Fibroblast of upper back skin (primary cell): Measurements from ENCODE around the gene SLC35F4.

Experiments used
- DNase-seq: peaks from one replicate; pipeline ENCODE4 v3.0.0-alpha.2; 2013

Gene SLC35F4

GRCh38 chr14:57848353-57848752 is 17.5 kb downstream of the SLC35F4 start:
- peak; percentile 72 for DNase-seq

DNA sequence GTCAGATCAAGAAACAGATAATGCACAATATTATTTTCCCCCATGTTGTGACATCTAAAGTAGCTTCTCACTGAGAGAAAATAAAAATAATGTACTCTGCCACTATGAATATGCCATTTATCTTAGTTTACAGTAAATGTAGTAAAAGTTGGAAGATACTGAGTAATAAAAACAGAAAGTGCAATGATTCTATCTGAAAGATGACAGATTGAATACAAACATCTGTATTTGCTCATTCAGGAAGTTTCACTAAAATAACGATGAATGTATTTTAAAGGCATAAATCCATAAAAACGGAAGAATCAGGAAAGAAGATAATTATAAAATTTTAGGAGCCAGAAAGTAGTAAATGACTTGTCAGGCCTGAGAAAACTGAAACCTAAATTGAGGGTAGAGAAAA is 18.2 kb downstream of the SLC35F4 start:
- DNase-seq: no peak

DNA sequence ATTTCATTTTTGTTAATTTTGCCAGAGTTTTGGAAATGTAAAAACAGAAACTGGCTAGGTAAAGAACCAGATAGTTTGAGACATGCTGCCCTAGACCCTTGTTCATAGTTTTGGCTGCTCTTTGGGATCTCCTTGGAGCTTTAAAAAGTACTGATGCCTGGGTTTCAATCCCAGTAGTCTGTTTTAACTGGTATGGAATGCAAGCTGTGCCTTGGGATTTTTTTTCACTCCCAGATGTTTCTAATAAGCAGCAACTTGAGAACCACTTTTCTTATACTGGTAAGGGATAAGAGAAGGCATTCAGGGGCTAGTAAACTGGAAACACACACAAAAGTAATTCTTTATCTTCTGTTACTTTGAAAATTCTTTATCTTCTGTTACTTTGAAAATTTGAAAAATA is 18.8 kb downstream of the SLC35F4 start:
- DNase-seq: peak; percentile 90

DNA sequence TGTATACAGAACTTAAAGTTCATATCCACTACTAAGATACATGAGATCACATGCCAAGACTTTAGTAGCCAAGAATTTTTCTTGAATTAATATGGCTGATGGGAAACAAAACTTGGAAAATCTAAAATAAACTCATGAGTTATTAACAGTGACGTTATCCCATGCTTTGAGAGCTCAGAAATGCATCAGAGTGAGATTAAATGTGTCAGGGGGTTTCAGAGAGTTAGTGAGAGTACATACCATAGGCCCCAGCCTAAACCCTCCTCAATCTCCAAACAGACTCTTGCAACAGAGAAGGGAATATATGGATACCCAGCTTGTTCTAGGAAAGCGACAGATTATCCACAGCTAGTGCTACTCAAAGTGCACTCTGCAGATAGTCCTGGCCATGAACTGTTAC is 19.3 kb downstream of the SLC35F4 start:
- peak; percentile 43 for DNase-seq

DNA sequence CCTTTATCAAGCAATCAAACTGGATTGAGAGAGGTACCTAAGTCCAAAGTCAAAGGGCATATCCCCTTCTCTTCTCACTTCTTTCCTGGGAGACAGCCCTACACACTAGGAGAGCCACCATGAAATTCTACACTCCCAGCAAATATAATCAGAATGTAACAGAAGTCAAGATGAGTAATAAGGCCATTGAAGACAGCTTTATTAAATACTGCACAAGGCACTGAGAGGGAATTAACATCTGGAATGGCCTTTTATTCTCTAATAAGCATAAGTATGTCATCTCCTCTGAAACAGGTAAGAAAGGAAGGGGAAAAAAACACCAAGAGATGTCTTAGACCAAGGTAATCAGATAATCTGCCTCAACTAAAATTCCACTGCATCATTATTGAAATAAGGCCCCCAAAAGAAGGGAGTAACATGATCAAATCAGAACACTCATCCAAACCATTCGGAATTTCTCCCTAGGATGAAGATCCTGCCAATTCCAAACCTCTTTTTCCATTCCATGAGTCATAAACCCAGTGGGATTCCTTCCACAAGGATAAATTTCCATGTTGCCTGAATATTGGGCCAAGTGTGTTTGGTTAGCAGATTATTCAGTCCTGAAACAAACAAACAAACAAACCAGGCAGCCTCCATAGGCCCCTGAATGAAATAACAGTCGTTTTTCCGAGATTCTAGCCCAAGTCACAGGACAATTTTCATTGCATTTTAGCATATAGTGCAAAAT is 19.9 kb downstream of the SLC35F4 start:
- peak; percentile 87 for DNase-seq

- DNase-seq: no peak
Observed at GRCh38 chr14:57845316-57845715, 20.6 kb downstream of the SLC35F4 start.

DNA sequence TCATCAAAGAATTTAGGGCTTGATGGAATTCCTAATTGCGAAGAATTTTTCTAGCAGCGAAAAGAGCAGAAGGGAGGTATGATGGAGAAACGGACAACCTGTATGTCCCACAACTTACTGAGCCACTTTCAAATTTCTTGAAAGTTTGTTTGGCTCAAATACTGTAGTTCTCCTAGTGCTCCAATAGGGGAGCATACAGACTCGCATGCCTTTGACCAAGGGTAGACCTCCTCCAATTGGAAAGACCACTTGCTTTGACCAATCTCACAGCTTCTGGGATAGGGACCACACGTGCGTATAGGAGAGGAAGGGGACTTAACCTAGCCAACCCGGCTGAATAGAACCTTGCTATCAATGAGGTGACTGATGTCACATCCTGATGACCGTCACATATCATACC is 28.6 kb downstream of the SLC35F4 start:
- DNase-seq: no peak

GRCh38 chr14:57835766-57836165 is 30.1 kb downstream of the SLC35F4 start:
- DNase-seq: no peak

DNA sequence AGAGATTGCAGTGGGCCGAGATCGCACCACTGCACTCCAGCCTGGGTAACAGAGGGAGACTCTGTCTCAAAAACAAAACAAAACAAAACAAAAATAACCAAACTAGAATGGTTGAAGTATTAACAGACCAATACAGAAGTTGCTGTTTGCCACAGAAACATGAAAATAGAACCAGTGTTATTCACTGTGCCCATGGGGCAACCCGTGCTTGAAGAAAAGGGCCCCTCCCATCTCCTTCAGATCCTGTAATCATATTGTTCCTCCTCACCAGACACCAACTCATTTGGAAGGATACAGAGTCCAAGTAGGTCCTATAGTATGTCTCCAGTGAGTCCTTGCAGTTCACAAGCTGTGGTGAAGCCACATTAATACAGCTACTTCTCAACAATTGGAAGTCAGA is 30.9 kb downstream of the SLC35F4 start:
- DNase-seq: no peak

DNA sequence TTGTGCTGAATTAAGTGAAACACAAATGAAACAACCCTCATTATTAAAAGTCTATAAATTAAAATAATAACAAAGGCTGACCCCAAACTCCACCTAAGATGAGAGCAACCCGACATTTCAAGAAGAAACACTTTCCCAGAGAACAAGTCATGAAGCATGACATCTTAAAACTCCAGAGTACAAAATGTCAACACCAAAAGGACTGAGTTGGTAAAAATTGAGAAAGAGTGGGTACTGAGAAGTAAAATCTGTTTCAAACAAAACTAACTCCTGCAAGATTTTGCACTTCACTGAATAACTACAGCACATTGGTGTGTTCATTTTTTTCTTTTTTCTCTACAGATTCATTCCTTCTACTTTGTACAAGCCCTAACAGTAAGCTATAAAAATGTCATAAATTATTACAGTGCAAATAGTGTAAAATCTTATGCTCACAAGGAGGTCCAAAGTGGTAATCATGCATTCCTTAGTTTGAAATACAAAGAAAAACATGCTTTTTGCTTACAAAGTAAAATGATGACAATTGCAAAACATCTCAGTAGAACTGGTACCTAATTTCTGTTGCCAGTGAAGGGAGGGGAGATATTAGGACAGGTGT is 31.8 kb downstream of the SLC35F4 start:
- peak; percentile 49 for DNase-seq

GRCh38 chr14:57833323-57833722 is 32.6 kb downstream of the SLC35F4 start:
- peak; percentile 99 for DNase-seq

DNA sequence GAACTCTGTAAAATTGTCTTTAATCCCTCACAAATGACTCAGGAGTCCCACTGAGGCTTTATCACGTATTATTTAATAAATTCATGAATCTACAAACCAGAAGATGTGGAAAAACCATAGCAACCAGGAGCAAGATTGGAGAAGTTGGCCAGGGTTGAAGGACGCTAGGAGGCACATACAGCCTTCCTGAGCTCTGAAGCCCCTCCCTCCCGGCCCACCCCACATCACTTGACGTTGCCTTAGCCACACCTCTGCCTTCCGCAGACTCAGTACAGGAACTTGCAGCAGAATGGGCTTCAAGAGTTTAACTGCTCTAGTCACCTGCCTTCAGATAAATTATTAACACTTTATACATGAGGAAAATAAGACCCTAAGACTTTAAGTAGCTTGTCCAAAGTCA is 33.9 kb downstream of the SLC35F4 start:
- DNase-seq: peak; percentile 52

DNA sequence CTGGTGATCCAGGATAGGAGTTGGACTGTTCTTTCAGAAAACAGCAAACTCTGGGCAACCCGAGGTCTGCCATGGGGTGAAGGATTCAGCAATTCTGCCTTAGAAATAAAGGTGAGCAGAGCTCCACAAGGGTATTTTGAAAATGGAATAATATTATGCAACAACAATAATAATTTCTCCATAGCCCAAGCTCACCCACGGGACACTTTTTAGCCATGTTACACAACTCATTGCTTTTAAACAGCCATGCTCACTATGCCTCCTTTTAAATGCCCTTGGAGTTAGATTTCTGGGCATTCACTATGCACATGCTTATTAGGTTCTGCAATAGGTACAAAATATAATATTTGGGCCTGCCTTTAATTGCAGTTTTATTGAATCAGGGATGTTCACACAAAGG is 37.2 kb downstream of the SLC35F4 start:
- DNase-seq: no peak

- DNase-seq: no peak
Observed at GRCh38 chr14:57823015-57823660, 42.8 kb downstream of the SLC35F4 start.

DNA sequence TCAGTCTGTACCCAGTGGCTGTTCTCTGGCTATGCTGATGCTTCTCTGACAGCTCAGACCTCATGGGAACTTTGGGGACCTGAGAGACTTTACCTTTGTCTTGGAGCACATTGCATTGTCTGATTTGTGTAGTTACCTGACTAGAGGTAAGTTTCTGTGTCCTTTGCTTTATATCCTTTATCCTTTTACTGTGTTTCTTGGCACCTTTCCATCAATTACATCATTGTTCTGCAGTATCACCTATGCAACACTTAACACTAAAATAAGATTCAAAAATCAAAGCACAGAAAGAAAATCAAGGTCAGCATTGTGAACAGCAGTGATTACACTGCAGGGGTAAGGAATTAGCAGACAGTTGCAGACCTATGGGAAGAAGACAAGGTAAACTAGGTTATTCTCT is 43.8 kb downstream of the SLC35F4 start:
- DNase-seq: no peak

DNA sequence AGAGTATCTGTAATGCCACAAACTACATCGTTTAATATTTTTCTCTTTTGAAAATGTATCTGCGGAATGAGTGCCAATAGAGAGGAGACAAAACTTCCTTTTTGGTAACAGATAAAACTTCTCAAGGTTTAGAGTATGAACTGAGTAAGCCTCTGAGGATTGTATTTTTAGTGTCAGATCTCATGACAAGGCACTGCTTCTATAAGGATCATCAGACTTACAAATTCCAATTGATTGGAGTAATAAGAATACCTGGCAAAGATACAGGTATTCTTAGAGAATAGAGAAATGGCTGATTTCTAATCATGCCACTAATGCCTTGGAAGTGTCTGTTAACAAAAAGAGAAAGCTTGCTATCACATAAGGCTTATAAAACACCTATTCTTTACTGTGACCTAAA is 45.3 kb downstream of the SLC35F4 start:
- DNase-seq: peak; percentile 21

DNA sequence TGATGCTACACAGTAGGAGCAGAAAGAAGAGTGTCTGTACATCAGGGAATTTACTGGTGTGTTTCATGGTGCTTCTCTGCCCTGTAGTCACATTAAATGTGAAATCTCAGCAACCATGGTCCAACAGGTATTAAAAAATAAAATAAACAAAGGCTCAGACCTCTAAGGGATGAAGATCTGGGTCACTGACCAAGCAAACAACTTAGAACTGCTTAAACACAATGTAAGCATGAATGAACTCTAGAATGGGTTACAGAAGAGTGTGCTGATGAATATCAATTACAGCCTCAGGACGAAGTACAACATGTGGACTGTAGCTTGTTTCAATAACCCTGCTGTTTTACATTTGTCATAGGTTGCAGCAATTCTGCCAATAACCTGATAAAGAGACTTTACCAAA is 47.4 kb downstream of the SLC35F4 start:
- DNase-seq: no peak

GRCh38 chr14:57816568-57817284 is 49.2 kb downstream of the SLC35F4 start:
- peak; percentile 62 for DNase-seq

- DNase-seq: no peak
Observed at GRCh38 chr14:57814726-57815125, 51.2 kb downstream of the SLC35F4 start.

GRCh38 chr14:57812741-57813140 is 53.2 kb downstream of the SLC35F4 start:
- no peak for DNase-seq

DNA sequence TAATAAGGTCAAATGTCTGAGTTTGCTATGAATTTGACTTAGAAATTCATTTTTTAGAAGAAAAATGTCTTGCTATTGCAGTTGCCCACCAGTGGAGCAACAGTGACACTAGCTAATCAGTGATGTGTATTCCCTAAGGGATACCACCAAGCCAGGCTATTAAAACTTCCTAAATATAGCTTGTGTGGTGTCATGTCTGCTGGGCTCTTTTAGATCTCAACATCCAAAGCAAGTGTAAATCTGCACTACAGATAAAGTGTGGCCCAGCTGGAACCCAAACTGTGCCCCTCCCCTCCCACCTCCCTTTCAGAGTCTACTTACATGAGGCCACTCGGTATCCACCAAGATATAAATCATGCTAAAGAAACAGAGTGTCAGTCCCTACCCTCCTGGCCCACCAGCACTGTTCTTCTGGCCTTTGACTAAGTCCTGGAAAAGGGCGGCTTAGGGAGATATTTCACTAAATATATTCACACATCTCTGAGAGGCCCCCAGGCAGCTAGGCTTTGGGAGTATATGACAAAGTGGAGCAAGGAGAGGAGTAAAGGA is 53.8 kb downstream of the SLC35F4 start:
- no peak for DNase-seq

DNA sequence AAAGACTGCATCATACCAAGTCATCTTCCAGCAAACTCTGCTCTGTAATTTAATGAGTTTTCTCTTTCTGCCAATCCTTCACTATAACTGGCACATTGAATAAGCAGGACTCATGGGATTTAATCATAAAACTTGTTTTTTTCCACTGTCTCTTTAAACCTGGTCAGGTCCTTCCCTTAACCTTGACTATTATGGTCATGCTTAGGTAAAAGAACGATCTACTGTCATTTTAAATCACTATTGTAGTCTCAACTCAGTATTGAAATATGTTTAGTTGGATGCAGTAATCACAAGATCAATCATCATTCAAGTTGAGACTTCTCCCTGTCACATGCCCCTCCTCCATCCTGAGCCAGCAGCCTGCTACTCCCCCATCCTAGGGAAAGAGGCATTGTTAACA is 56.1 kb downstream of the SLC35F4 start:
- no peak for DNase-seq

DNA sequence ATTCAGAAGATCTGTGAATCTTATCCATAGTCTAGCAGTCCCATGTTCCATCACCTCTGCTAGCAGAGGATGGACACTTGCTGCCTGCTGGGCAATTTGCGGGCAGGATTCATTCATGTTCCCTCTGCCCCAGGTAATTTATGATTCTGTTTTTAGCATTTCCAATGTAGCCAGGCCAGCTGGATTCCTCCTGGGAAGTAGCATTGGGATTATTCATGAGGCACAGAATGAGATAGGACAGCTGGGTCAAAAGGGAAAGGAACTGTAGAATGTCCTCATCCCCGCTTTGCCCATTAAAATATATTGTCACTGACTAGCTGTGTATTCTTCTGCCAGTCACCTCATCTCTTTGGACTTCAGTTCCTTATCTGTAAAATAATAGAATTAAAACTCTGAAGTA is 68.7 kb downstream of the SLC35F4 start:
- no peak for DNase-seq
